Neural progenitor cell (in vitro differentiated cells): Measurements from ENCODE around the gene FBLN1.

ENCODE experiments used
- CTCF ChIP-seq: fragments of 200-600 bp; sonication (generic); IDR thresholded peaks from 2 replicates; pipeline ENCODE4 v1.5.1; 2017; ENCODE audit warnings: antibody characterized with exemption, mild to moderate bottlenecking
- EZH2 ChIP-seq: fragments of 200-600 bp; sonication (generic); IDR thresholded peaks from 2 replicates; pipeline ENCODE4 v1.6.1; 2017; ENCODE audit warnings: antibody characterized with exemption, mild to moderate bottlenecking, moderate library complexity
- EZH2phosphoT487 ChIP-seq: fragments of 200-600 bp; sonication (generic); IDR thresholded peaks from 2 replicates; pipeline ENCODE4 v1.6.1; 2017; ENCODE audit warnings: antibody characterized with exemption

GRCh38 chr22:45568213-45568612 lies 65.5 kb downstream of the FBLN1 start:
- TF ChIP-seq CTCF (no peak), EZH2 (no peak), EZH2phosphoT487 (no peak)
